DND-41 (cell line): ENCODE results near the gene LHX4.

ENCODE experiments used
- ATAC-seq: fragments of 200-7000 bp; cut with Tn5 transposase; 3 replicates; pipeline ENCODE4 v1.9.1; 2021; ENCODE audit warnings: low read depth; ENCODE audit not compliant: insufficient read depth
- DNase-seq: peaks from one replicate; pipeline ENCODE4 v3.0.0-alpha.2; 2020
- H2AFZ ChIP-seq: 2 replicates; pipeline ENCODE4 v1.6.0; 2012; ENCODE audit warnings: low read depth, low read length
- H3K27ac ChIP-seq: 2 replicates; pipeline ENCODE4 v1.5.1; 2012; ENCODE audit warnings: low read length, inconsistent platforms
- H3K27me3 ChIP-seq: fragments of 200-600 bp; sonication (generic); 2 replicates; pipeline ENCODE4 v1.6.0; 2012; ENCODE audit warnings: low read length, mild to moderate bottlenecking, inconsistent platforms; ENCODE audit not compliant: insufficient read depth, poor library complexity
- H3K36me3 ChIP-seq: 2 replicates; pipeline ENCODE4 v1.5.1; 2012; ENCODE audit warnings: low read length, inconsistent platforms; ENCODE audit not compliant: insufficient read depth
- H3K4me1 ChIP-seq: 2 replicates; pipeline ENCODE4 v1.5.1; 2012; ENCODE audit warnings: mild to moderate bottlenecking, low read length; ENCODE audit not compliant: insufficient read depth
- H3K4me2 ChIP-seq: 2 replicates; pipeline ENCODE4 v1.6.0; 2012; ENCODE audit warnings: mild to moderate bottlenecking, moderate library complexity, low read length, inconsistent platforms; ENCODE audit not compliant: insufficient read depth
- H3K4me3 ChIP-seq, 2 experiments: fragments of 200-600 bp in 1 of 2; shearing (Covaris generic) in 1 of 2; 2 replicates each; pipeline ENCODE4 v1.5.1; 2012 to 2016; ENCODE audit warnings: inconsistent platforms in 2 of 2, low read length in 2 of 2, mild to moderate bottlenecking in 2 of 2, low read depth in 1 of 2, moderate library complexity in 1 of 2
- H3K79me2 ChIP-seq: 2 replicates; pipeline ENCODE4 v1.6.0; 2012; ENCODE audit warnings: low read length, inconsistent platforms; ENCODE audit not compliant: insufficient read depth
- H3K9ac ChIP-seq: 2 replicates; pipeline ENCODE4 v1.6.0; 2012; ENCODE audit warnings: low read depth, mild to moderate bottlenecking, inconsistent platforms, low read length, moderate library complexity
- H3K9me3 ChIP-seq: 2 replicates; pipeline ENCODE4 v1.5.1; 2012; ENCODE audit warnings: low read length, moderate library complexity, mild to moderate bottlenecking, inconsistent platforms; ENCODE audit not compliant: insufficient read depth, severe bottlenecking
- H4K20me1 ChIP-seq: 2 replicates; pipeline ENCODE4 v1.6.0; 2012; ENCODE audit warnings: low read length; ENCODE audit not compliant: insufficient read depth
- CTCF ChIP-seq: IDR thresholded peaks from 2 replicates; pipeline ENCODE4 v1.5.1; 2012; ENCODE audit warnings: borderline replicate concordance, low read length, moderate library complexity, mild to moderate bottlenecking; ENCODE audit not compliant: poor library complexity, severe bottlenecking; ENCODE audit errors: extremely low read depth
- EZH2 ChIP-seq: IDR thresholded peaks from 3 replicates; pipeline ENCODE4 v1.6.1; 2012; ENCODE audit warnings: borderline replicate concordance, low read depth, mild to moderate bottlenecking, moderate library complexity, low read length, inconsistent platforms; ENCODE audit not compliant: severe bottlenecking

Gene LHX4

DNA sequence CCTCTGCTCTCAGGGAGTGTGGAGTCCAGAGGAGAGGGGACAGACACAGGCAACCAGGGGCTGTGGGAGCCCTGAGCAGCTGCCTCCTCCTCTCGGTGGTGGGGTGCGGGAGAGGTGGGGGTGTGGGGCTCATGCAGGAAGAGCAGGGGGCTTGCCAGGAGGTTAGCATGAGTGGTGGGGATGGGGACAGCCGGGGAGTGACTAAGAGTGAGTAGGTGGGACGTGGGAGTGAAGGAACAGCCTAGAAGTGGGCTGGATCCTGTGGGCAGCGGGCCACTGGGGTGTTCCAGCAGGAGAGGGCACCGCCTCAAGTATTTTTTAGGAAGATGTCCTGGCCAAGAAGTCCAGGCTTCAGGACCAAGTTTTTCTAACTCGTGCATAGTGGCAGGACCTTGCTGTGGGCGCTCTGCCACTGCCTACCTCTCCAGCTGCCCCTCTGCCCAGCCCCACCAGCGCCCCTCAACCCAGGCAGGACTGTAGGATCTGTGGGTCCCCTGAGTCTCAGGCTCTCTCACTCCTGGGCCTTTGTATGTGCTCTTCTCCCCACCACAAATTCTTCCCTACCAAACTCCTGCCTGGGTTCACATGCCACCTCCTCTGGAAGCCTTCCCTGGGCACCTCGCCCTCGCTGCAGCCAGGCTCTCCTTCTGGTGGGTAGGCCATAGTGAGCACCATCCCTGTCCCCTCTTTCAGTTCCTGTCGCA is 18.8 kb upstream of the LHX4 start:
- no peak for ATAC-seq
- no peak overlapping the region for H2AFZ ChIP-seq

DNA sequence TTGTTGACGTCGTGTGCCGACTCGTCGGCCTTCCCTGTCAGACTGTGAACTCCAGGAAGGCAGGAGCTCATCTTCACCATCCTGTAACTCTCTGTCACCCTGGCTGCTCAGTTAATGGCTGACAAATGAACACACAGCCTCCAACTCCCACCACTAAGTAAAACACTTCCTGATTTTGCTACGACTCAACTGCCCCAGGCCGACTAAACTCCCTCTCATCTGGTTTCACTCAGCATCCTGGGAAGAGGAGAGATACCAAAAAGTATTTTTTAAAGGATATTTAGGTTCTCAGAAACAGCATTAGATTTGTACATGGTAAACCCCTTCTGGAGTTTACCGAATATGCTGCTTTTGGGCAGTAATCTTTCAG is 18.2 kb upstream of the LHX4 start:
- no peaks in the 10 kb centered on the region for H3K36me3 ChIP-seq
- no peaks in the 10 kb centered on the region for H4K20me1 ChIP-seq
- ATAC-seq (no peak), DNase-seq (no peak)
- H3K9ac ChIP-seq, result no peak overlapping the region
- H3K79me2 ChIP-seq, result no peaks in the 10 kb centered on the region
- no peaks in the 10 kb centered on the region for H3K9me3 ChIP-seq
- H3K4me1 ChIP-seq, result peaks cover 19% of the 10 kb centered on the region
- TF ChIP-seq EZH2 (no peak), CTCF (no peak)
- no peak overlapping the region for H3K4me2 ChIP-seq
- H2AFZ ChIP-seq, result no peak overlapping the region
- H3K27me3 ChIP-seq, result no peaks in the 10 kb centered on the region
- H3K27ac ChIP-seq, result no peak overlapping the region
- no peak overlapping the region for H3K4me3 ChIP-seq

More for the DNA sequence above, 18.8 kb upstream of the LHX4 start:
- no peaks in the 10 kb centered on the region for H3K27me3 ChIP-seq
- TF ChIP-seq CTCF (no peak), EZH2 (no peak)
- H3K27ac ChIP-seq, result no peak overlapping the region
- no peak overlapping the region for H3K4me2 ChIP-seq
- peaks cover 19% of the 10 kb centered on the region for H3K4me1 ChIP-seq
- H3K36me3 ChIP-seq, result no peaks in the 10 kb centered on the region
- H3K9ac ChIP-seq, result no peak overlapping the region
- no peaks in the 10 kb centered on the region for H4K20me1 ChIP-seq
- no peak for DNase-seq
- H3K9me3 ChIP-seq, result no peaks in the 10 kb centered on the region
- H3K79me2 ChIP-seq, result no peaks in the 10 kb centered on the region
- H3K4me3 ChIP-seq, result no peak overlapping the region

- Histone ChIP-seq H3K9me3 (no peaks in the 10 kb centered on the region), H3K4me3 (peak overlapping the region in 1 of 2 experiments; percentile 48; a peak in 2 of 4 replicates), H3K27ac (no peak overlapping the region; the same call in 1 of the 2 replicates), H3K4me2 (peak overlapping the region; percentile 61), H2AFZ (peak overlapping the region; percentile 30), H3K36me3 (no peaks in the 10 kb centered on the region), H3K9ac (no peak overlapping the region), H3K27me3 (no peaks in the 10 kb centered on the region), H3K79me2 (no peaks in the 10 kb centered on the region), H3K4me1 (peaks cover 19% of the 10 kb centered on the region), H4K20me1 (no peaks in the 10 kb centered on the region)
- DNase-seq, result peak; percentile 83
- ATAC-seq, result peak; percentile 97
- TF ChIP-seq EZH2, result no peak
- TF ChIP-seq CTCF, result peak; percentile 71
Measured at GRCh38 chr1:180213401-180214170, 16.5 kb upstream of the LHX4 start.
